NCI-H345 treated with DMSO at 0.1 percent for 48 hours (cell line): Measurements from ENCODE around the gene PIAS4.
A peak's percentile ranks its signal among the peaks of the same experiment; 100 is the strongest.

Source experiments
- DNase-seq: peaks from one replicate; lab custom pipeline; 2025; ENCODE audit not compliant: unreplicated experiment; lab: John Stamatoyannopoulos, UW

The PIAS4 gene

GRCh38 chr19:4023600-4024398 is 16.3 kb downstream of the PIAS4 start:
- no peak for DNase-seq

- DNase-seq = no peak
Measured at GRCh38 chr19:4025317-4025716, 17.8 kb downstream of the PIAS4 start.

- no peak for DNase-seq
Measured at GRCh38 chr19:4027146-4027545, 19.6 kb downstream of the PIAS4 start.

- DNase-seq = no peak
Measured at GRCh38 chr19:4028334-4029246, 21.1 kb downstream of the PIAS4 start.

GRCh38 chr19:4029247-4029614 is 21.7 kb downstream of the PIAS4 start:
- no peak for DNase-seq

- DNase-seq = no peak
Measured at GRCh38 chr19:4030552-4030951, 23.0 kb downstream of the PIAS4 start.

- DNase-seq = no peak
Measured at GRCh38 chr19:4030981-4031380, 23.4 kb downstream of the PIAS4 start.

- no peak for DNase-seq
Measured at GRCh38 chr19:4031420-4031819, 23.9 kb downstream of the PIAS4 start.

- DNase-seq = peak; percentile 60
Measured at GRCh38 chr19:4032436-4032835, 24.9 kb downstream of the PIAS4 start.

GRCh38 chr19:4033028-4033956 is 25.8 kb downstream of the PIAS4 start:
- no peak for DNase-seq

- no peak for DNase-seq
Measured at GRCh38 chr19:4034048-4035017, 26.8 kb downstream of the PIAS4 start.

GRCh38 chr19:4035018-4035566 is 27.6 kb downstream of the PIAS4 start:
- DNase-seq = no peak

GRCh38 chr19:4035582-4035981 is 28.0 kb downstream of the PIAS4 start:
- DNase-seq = no peak

GRCh38 chr19:4036576-4037300 is 29.2 kb downstream of the PIAS4 start:
- no peak for DNase-seq

GRCh38 chr19:4037301-4037949 is 29.9 kb downstream of the PIAS4 start:
- DNase-seq = no peak

GRCh38 chr19:4038057-4038456 is 30.5 kb downstream of the PIAS4 start:
- DNase-seq = no peak

- DNase-seq = no peak
Measured at GRCh38 chr19:4038661-4039423, 31.3 kb downstream of the PIAS4 start.
